ENCODE measurements around the gene NAGK. TPM values are rescaled to one million over a fixed set of nuclear protein-coding genes. Genes with fewer than 3 reads are reported as not detected.
A peak's percentile ranks its signal among the peaks of the same experiment; 100 is the strongest.

NAGK gene
- total RNA-seq, 1 donor from 2014 or later, result 208 TPM

- no peak for TF ChIP-seq CTCF (IDR thresholded peaks at IDR 0.05)
- ChIA-PET POLR2A (interaction anchor here (1.3 to 7.5 kb wide), 2 partner anchors 63 to 68 kb away, joined by 3 to 170 read pairs; partner anchors contain the start of genes MCEE and MPHOSPH10), CTCF (interaction anchor here (1.2 kb wide), 1 partner anchor 44 kb away, joined by 3 read pairs; no protein-coding TSS in a partner anchor)
- Mint-ChIP-seq H3K4me1 (peaks cover 79% of the 10 kb centered on the region), H3K9me3 (no peaks in the 10 kb centered on the region), H3K27me3 (no peaks in the 10 kb centered on the region), H3K4me3 (peak overlapping the region; percentile 32), H3K27ac (no peak overlapping the region), H3K36me3 (ENCODE audit: low read depth) (peaks cover 27% of the 10 kb centered on the region)
- intact Hi-C loops (cut with micrococcal nuclease), result loop anchor here (5.0 to 10.0 kb wide), 2 partner anchors 90 to 1152 kb away; partner anchors contain the start of genes ANKRD53 and MXD1
- ATAC-seq (ENCODE audit: low read depth) (no peak), DNase-seq (no peak)
Measured at GRCh38 chr2:71066856-71067255, 1.6 kb upstream of the NAGK start.

- TF ChIP-seq CTCF (IDR thresholded peaks at IDR 0.05), result no peak
- DNase-seq (peak; percentile 27), ATAC-seq (ENCODE audit: low read depth) (no peak)
- Mint-ChIP-seq H3K36me3 (ENCODE audit: low read depth) (peaks cover 32% of the 10 kb centered on the region), H3K27me3 (no peaks in the 10 kb centered on the region), H3K27ac (peak overlapping the region; percentile 99), H3K4me3 (peak overlapping the region; percentile 97), H3K4me1 (peaks cover 87% of the 10 kb centered on the region), H3K9me3 (no peaks in the 10 kb centered on the region)
- ChIA-PET CTCF (interaction anchor here (1.2 to 1.5 kb wide), 2 partner anchors 44 to 62 kb away, joined by 3 to 6 read pairs; partner anchors contain the start of gene MCEE), POLR2A (interaction anchor here (0.6 to 7.5 kb wide), 24 partner anchors 8 to 1631 kb away, joined by 3 to 170 read pairs (median 4); partner anchors contain the start of genes MCEE, MPHOSPH10, NFU1 and PAIP2B)
- intact Hi-C loops (cut with micrococcal nuclease), result loop anchor here (1.0 to 10.0 kb wide), 7 partner anchors 18 to 1153 kb away; partner anchors contain the start of genes ANKRD53, MCEE, MPHOSPH10 and MXD1
Measured at GRCh38 chr2:71067567-71068217, 756 bp upstream of the NAGK start.

- ChIA-PET CTCF (interaction anchor here (0.7 to 1.3 kb wide), 2 partner anchors 69 to 153 kb away, joined by 3 read pairs; no protein-coding TSS in a partner anchor), POLR2A (interaction anchor here (1.4 to 7.5 kb wide), 6 partner anchors 20 to 263 kb away, joined by 5 to 170 read pairs (median 14); partner anchors contain the start of genes MCEE, MPHOSPH10, PAIP2B and ZNF638)
- intact Hi-C loops (cut with micrococcal nuclease), result loop anchor here (5.0 to 10.0 kb wide), 2 partner anchors 92 to 1155 kb away; partner anchors contain the start of genes ANKRD53 and MXD1
- TF ChIP-seq CTCF (IDR thresholded peaks at IDR 0.05), result no peak
- no peaks in the 10 kb centered on the region for H3K9me3 Mint-ChIP-seq
- no peaks in the 10 kb centered on the region for H3K27me3 Mint-ChIP-seq
- H3K4me3 Mint-ChIP-seq, result peak overlapping the region; percentile 97
- peak overlapping the region; percentile 99 for H3K27ac Mint-ChIP-seq
- peaks cover 90% of the 10 kb centered on the region for H3K4me1 Mint-ChIP-seq
- H3K36me3 Mint-ChIP-seq (ENCODE audit: low read depth), result peaks cover 48% of the 10 kb centered on the region
- ATAC-seq (ENCODE audit: low read depth) (no peak), DNase-seq (no peak)
Measured at GRCh38 chr2:71069376-71069775, 928 bp downstream of the NAGK start.

GRCh38 chr2:71070294-71071093 lies 2.0 kb downstream of the NAGK start:
- no peak for DNase-seq
- peak overlapping the region; percentile 97 for H3K4me3 Mint-ChIP-seq
- CTCF ChIA-PET, result interaction anchor here (0.7 to 4.0 kb wide), 7 partner anchors 21 to 261 kb away, joined by 3 to 26 read pairs (median 7); partner anchors contain the start of genes MCEE, MPHOSPH10 and ZNF638
- H3K9me3 Mint-ChIP-seq, result no peaks in the 10 kb centered on the region
- H3K36me3 Mint-ChIP-seq (ENCODE audit: low read depth), result peaks cover 58% of the 10 kb centered on the region
- peak; percentile 9 for ATAC-seq (ENCODE audit: low read depth)
- POLR2A ChIA-PET, result interaction anchor here (0.6 to 7.5 kb wide), 7 partner anchors 13 to 769 kb away, joined by 3 to 170 read pairs (median 4); partner anchors contain the start of genes FAM136A, MCEE and MPHOSPH10
- H3K27me3 Mint-ChIP-seq, result no peaks in the 10 kb centered on the region
- peaks cover 79% of the 10 kb centered on the region for H3K4me1 Mint-ChIP-seq
- TF ChIP-seq CTCF (IDR thresholded peaks at IDR 0.05), result no peak
- H3K27ac Mint-ChIP-seq, result peak overlapping the region; percentile 99
- intact Hi-C loops (cut with micrococcal nuclease), result no loop called here

Data from activated B cell treated with CpG ODN at 0.5 μM for 24 hours (primary cell).